GM12878 (cell line): ENCODE measurements around the gene SLC12A5. TPM values are rescaled to one million over a fixed set of nuclear protein-coding genes. Genes with fewer than 3 reads are reported as not detected.

Experiments used
- ATAC-seq: fragments of 200-7000 bp; cut with Tn5 transposase; 3 replicates; pipeline ENCODE4 v1.9.1; 2020; ENCODE audit warnings: mild to moderate bottlenecking, moderate library complexity
- BruUV-seq: library from RNA; stranded (reverse); fragments of 400-500 nt; replicated peaks from 2 replicates; lab custom pipeline; 2021; lab: Mats Ljungman, UMichigan
- CTCF ChIA-PET: fragments of 300-600 bp; sonication (Branson Sonifier 250); formaldehyde crosslinking; extraction: SDS; loops from one replicate; lab custom pipeline; 2021; ENCODE audit warnings: inconsistent platforms; lab: Yijun Ruan, JAX
- POLR2A ChIA-PET: fragments of 350-600 bp; formaldehyde crosslinking; extraction: SDS; loops from one replicate; lab custom pipeline; 2021; ENCODE audit warnings: inconsistent platforms; lab: Charles Lee
- RAD21 ChIA-PET: fragments of 300-600 bp; sonication (Branson Sonifier 250); formaldehyde crosslinking; loops from one replicate; lab custom pipeline; 2023; ENCODE audit warnings: antibody characterized with exemption; ENCODE audit not compliant: unreplicated experiment; lab: Charles Lee
- SMC1A ChIA-PET: fragments of 300-600 bp; sonication (Branson Sonifier 250); formaldehyde crosslinking; loops from one replicate; lab custom pipeline; 2023; ENCODE audit not compliant: unreplicated experiment, uncharacterized antibody; lab: Charles Lee
- DNase-seq: peaks from one replicate; pipeline ENCODE4 v3.0.0-alpha.2; 2011; ENCODE audit warnings: low read depth, low spot score
- FAIRE-seq: peaks from 3 replicates; lab custom pipeline; 2011; peaks lifted over from hg19 to GRCh38; lab: Jason Lieb, UNC
- H2AFZ ChIP-seq: 2 replicates; pipeline ENCODE4 v1.6.0; 2011; ENCODE audit warnings: low read depth, low read length, control low read depth; ENCODE audit not compliant: control insufficient read depth
- H3K27ac ChIP-seq: 2 replicates; pipeline ENCODE4 v1.5.1; 2011; ENCODE audit warnings: control low read depth; ENCODE audit not compliant: control insufficient read depth, insufficient read depth
- H3K27me3 ChIP-seq, 2 experiments: replicated peaks in 1 of 2; 2 replicates each; pipeline versions ENCODE4 v1.6.0 to v1.6.1; 2011; ENCODE audit warnings: low read length in 1 of 2; ENCODE audit not compliant: control insufficient read depth in 2 of 2, insufficient read depth in 2 of 2
- H3K36me3 ChIP-seq, 2 experiments: 2 replicates each; pipeline ENCODE4 v1.5.1; 2011; ENCODE audit warnings: low read length in 1 of 2; ENCODE audit not compliant: control insufficient read depth in 2 of 2, insufficient read depth in 2 of 2
- H3K4me1 ChIP-seq: 2 replicates; pipeline ENCODE4 v1.6.1; 2011; ENCODE audit warnings: mild to moderate bottlenecking, low read length, moderate library complexity, mixed read lengths; ENCODE audit not compliant: control insufficient read depth, insufficient read depth
- H3K4me2 ChIP-seq: 2 replicates; pipeline ENCODE4 v1.6.0; 2011; ENCODE audit warnings: control low read depth; ENCODE audit not compliant: control insufficient read depth, insufficient read depth
- H3K4me3 ChIP-seq: fragments of 200-600 bp; sonication (generic); 2 replicates; pipeline ENCODE4 v1.5.1; 2016
- H3K79me2 ChIP-seq: 2 replicates; pipeline ENCODE4 v1.6.0; 2011; ENCODE audit warnings: low read length; ENCODE audit not compliant: control insufficient read depth, insufficient read depth
- H3K9ac ChIP-seq: 2 replicates; pipeline ENCODE4 v1.8.0; 2011; ENCODE audit warnings: low read length, control low read depth, mixed read lengths; ENCODE audit not compliant: control insufficient read depth, insufficient read depth
- H3K9me3 ChIP-seq: replicated peaks from 3 replicates; pipeline ENCODE4 v1.5.1; 2011; ENCODE audit warnings: mild to moderate bottlenecking, low read length; ENCODE audit not compliant: control insufficient read depth, insufficient read depth
- H4K20me1 ChIP-seq: 2 replicates; pipeline ENCODE4 v1.6.0; 2011; ENCODE audit not compliant: control insufficient read depth, insufficient read depth
- CHD2 ChIP-seq: IDR thresholded peaks from 2 replicates; pipeline ENCODE4 v1.6.1; 2011; ENCODE audit warnings: low read depth, low read length, improper control_type of control experiment, borderline replicate concordance
- FOXM1 ChIP-seq: IDR thresholded peaks from 2 replicates; pipeline ENCODE4 v1.6.1; 2012; ENCODE audit warnings: low read depth, mild to moderate bottlenecking, inconsistent platforms, low read length, moderate library complexity
- LARP7 ChIP-seq: fragments of 450-650 bp; IDR thresholded peaks from 2 replicates; pipeline ENCODE4 v1.6.1; 2017; ENCODE audit warnings: mild to moderate bottlenecking
- PML ChIP-seq: IDR thresholded peaks from 2 replicates; pipeline ENCODE4 v1.6.1; 2012; ENCODE audit warnings: low read length, inconsistent platforms
- SMC3 ChIP-seq: IDR thresholded peaks from 2 replicates; pipeline ENCODE4 v1.6.1; 2011; ENCODE audit warnings: low read length, improper control_type of control experiment, borderline replicate concordance
- ZNF592 ChIP-seq: fragments of 450-650 bp; IDR thresholded peaks from 2 replicates; pipeline ENCODE4 v1.6.1; 2017; ENCODE audit warnings: mild to moderate bottlenecking, moderate library complexity
- WGBS: methylation state at CpG from one replicate; pipeline ENCODE4 v1.1.6; 2016; ENCODE audit warnings: low lambda C conversion rate; ENCODE audit not compliant: insufficient replicate concordance, insufficient coverage; ENCODE audit errors: missing lambda C conversion rate; 5-methylcytosine and 5-hydroxymethylcytosine counted together
- in situ Hi-C: fragments of 300-500 bp; cut with MboI; formaldehyde crosslinking; loops from 9 replicates; pipeline ENCODE4 v1.14.3; 2018; ENCODE audit warnings: mixed read lengths
- intact Hi-C: fragments of 100-400 bp; cut with micrococcal nuclease; formaldehyde crosslinking; loops from one replicate; pipeline ENCODE4 v1.14.2; 2022; ENCODE audit not compliant: unreplicated experiment
- polyA plus RNA-seq, 11 experiments: library from polyadenylated mRNA; depleted of rRNA in 4 of 11; unstranded in 6 of 11; stranded (reverse) in 5 of 11; fragments of >200 nt; fragmentation: Nextera tagmentation in 4 of 11; fragmentation: Illumina TruSeq in 1 of 11; extraction: Ambion mirVana in 4 of 11; extraction: Trizol in 1 of 11; gene quantifications; 1 replicate in 1 of 11; 2 replicates in 10 of 11; pipeline versions ENCODE4 v1.2.1 to v1.2.3, GENCODE V29; 2011 to 2016; ENCODE audit warnings: inconsistent platforms in 2 of 11, missing spikeins in 2 of 11, low read depth in 1 of 11
- total RNA-seq, 4 experiments: library from RNA; depleted of rRNA in 3 of 4; stranded (reverse); fragments of >200 nt in 3 of 4; fragmentation: Illumina TruSeq in 1 of 4; extraction: Trizol in 1 of 4; gene quantifications; 2 replicates each; pipeline versions ENCODE4 v1.2.1 to v1.2.3, GENCODE V29; 2013 to 2021
- TF ChIP-seq, protein P1 (sequence below): IDR thresholded peaks from 2 replicates; pipeline ENCODE4 v1.6.1; 2012; ENCODE audit warnings: improper control_type of control experiment, low read depth, low read length; ENCODE audit not compliant: insufficient replicate concordance
- TF ChIP-seq, protein P2 (sequence below): IDR thresholded peaks from 2 replicates; pipeline ENCODE4 v1.6.1; 2011; ENCODE audit warnings: borderline replicate concordance, low read depth, mild to moderate bottlenecking, moderate library complexity, low read length; ENCODE audit not compliant: insufficient read depth, poor library complexity, severe bottlenecking

The SLC12A5 gene
- total and polyA plus RNA-seq, 10 of the 15 experiments (the other 5 are each of a cell fraction or from before 2014, with no cell fraction given), result 0.26 to 2.7 (median 1.2) TPM

DNA sequence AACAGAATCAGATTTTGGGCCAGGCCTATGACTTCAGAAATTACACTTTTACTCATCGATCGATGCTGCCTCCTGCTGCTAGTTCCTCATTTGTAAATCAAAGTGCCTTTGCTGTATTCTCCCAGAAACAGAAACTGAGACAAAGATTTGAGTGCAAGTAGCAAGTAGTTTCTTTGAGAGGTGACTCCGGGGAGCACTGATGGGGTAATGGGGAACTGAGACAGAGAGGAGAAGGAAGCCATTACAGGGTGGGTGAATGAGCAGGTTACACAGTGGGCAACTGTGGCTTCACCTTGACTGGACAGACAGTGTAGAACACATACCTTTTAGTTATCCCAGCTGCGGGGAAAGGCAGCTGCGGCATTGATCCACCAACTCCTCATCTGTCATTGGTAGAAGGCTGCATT is 79.4 kb downstream of the SLC12A5 start (continued):
- TF ChIP-seq ZNF592 (no peak), PML (no peak), FOXM1 (peak; percentile 58; the same call in 1 of the 2 replicates), SMC3 (peak; percentile 43; the same call in 1 of the 2 replicates)
- TF ChIP-seq, all 136 proteins: peak for 43

GRCh38 chr20:46108976-46109375 is 80.0 kb downstream of the SLC12A5 start:
- 88% methylated on average over 14 of the region's 14 CpGs for WGBS
- RAD21 ChIA-PET, result interaction anchor here (2.8 to 3.1 kb wide), 2 partner anchors 11 to 21 kb away, joined by 22 to 23 read pairs; no protein-coding TSS in a partner anchor
- CTCF ChIA-PET, result interaction anchor here (0.7 to 2.8 kb wide), 7 partner anchors 10 to 241 kb away, joined by 3 to 17 read pairs (median 10); partner anchors contain the start of gene CD40
- peak; percentile 16; the same call in 1 of the 2 replicates for TF ChIP-seq LARP7
- TF ChIP-seq, protein P1, sequence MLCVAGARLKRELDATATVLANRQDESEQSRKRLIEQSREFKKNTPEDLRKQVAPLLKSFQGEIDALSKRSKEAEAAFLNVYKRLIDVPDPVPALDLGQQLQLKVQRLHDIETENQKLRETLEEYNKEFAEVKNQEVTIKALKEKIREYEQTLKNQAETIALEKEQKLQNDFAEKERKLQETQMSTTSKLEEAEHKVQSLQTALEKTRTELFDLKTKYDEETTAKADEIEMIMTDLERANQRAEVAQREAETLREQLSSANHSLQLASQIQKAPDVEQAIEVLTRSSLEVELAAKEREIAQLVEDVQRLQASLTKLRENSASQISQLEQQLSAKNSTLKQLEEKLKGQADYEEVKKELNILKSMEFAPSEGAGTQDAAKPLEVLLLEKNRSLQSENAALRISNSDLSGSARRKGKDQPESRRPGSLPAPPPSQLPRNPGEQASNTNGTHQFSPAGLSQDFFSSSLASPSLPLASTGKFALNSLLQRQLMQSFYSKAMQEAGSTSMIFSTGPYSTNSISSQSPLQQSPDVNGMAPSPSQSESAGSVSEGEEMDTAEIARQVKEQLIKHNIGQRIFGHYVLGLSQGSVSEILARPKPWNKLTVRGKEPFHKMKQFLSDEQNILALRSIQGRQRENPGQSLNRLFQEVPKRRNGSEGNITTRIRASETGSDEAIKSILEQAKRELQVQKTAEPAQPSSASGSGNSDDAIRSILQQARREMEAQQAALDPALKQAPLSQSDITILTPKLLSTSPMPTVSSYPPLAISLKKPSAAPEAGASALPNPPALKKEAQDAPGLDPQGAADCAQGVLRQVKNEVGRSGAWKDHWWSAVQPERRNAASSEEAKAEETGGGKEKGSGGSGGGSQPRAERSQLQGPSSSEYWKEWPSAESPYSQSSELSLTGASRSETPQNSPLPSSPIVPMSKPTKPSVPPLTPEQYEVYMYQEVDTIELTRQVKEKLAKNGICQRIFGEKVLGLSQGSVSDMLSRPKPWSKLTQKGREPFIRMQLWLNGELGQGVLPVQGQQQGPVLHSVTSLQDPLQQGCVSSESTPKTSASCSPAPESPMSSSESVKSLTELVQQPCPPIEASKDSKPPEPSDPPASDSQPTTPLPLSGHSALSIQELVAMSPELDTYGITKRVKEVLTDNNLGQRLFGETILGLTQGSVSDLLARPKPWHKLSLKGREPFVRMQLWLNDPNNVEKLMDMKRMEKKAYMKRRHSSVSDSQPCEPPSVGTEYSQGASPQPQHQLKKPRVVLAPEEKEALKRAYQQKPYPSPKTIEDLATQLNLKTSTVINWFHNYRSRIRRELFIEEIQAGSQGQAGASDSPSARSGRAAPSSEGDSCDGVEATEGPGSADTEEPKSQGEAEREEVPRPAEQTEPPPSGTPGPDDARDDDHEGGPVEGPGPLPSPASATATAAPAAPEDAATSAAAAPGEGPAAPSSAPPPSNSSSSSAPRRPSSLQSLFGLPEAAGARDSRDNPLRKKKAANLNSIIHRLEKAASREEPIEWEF, result no peak
- TF ChIP-seq, protein P2, sequence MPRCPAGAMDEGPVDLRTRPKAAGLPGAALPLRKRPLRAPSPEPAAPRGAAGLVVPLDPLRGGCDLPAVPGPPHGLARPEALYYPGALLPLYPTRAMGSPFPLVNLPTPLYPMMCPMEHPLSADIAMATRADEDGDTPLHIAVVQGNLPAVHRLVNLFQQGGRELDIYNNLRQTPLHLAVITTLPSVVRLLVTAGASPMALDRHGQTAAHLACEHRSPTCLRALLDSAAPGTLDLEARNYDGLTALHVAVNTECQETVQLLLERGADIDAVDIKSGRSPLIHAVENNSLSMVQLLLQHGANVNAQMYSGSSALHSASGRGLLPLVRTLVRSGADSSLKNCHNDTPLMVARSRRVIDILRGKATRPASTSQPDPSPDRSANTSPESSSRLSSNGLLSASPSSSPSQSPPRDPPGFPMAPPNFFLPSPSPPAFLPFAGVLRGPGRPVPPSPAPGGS, result peak; percentile 5
- TF ChIP-seq CHD2, result no peak
- no TSS peak for BruUV-seq
- SMC1A ChIA-PET, result interaction anchor here (0.9 to 3.8 kb wide), 3 partner anchors 10 to 84 kb away, joined by 3 to 30 read pairs (median 7); partner anchors contain the start of gene CD40
- Histone ChIP-seq H3K9me3 (no peaks in the 10 kb centered on the region), H3K9ac (peak overlapping the region; percentile 11; the same call in 1 of the 2 replicates), H3K4me2 (peak overlapping the region; percentile 66), H3K79me2 (no peaks in the 10 kb centered on the region), H3K27ac (peak overlapping the region; percentile 69), H3K36me3 (no peaks in the 10 kb centered on the region), H4K20me1 (no peaks in the 10 kb centered on the region), H3K4me3 (peak overlapping the region; percentile 11; the same call in 1 of the 2 replicates), H3K27me3 (no peaks in the 10 kb centered on the region), H3K4me1 (peaks cover 37% of the 10 kb centered on the region), H2AFZ (no peak overlapping the region)
- ATAC-seq, result no peak
- intact Hi-C loops, result no loop called here
- POLR2A ChIA-PET, result interaction anchor here (1.9 to 3.6 kb wide), 2 partner anchors 9 to 12 kb away, joined by 13 to 19 read pairs; partner anchors contain the start of gene CD40
- in situ Hi-C loops, result no loop called here
- no peak for DNase-seq
- FAIRE-seq, result no peak
